ENCODE results near the gene PLEK. TPM values are rescaled to one million over a fixed set of nuclear protein-coding genes. Genes with fewer than 3 reads are reported as not detected.
A peak's percentile ranks its signal among the peaks of the same experiment; 100 is the strongest.

The PLEK gene
- total RNA-seq, 2 donors from 2014 or later = not detected

DNA sequence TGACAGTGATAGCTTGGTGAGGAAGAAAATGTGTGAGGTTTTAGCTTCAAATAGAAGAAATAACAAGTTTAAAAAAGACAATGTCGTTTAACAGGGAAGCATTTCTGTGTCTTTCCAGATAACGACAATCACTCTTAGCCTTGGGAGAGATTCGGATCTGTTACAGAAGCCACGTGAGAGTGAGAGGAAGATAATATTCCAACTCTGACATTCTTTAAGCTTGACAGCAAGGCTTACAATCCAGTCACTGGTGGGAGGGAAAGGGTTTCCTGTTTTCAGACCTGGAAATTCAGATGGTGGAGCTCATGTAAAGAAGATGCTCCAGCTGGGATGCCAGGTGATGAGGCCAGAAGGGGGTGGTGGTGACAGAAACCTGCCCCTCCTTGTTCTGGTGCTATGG is 71.2 kb downstream of the PLEK start:
- no peaks in the 10 kb centered on the region for H3K36me3 ChIP-seq (ENCODE audit: control insufficient read depth, insufficient read depth, low read length)
- no peak overlapping the region for H3K27ac ChIP-seq (ENCODE audit: low read depth, low read length)
- H3K36me3 Mint-ChIP-seq (ENCODE audit: low read depth) = no peaks in the 10 kb centered on the region
- no peak overlapping the region for H3K4me3 Mint-ChIP-seq
- no peaks in the 10 kb centered on the region for H3K9me3 ChIP-seq (ENCODE audit: control insufficient read depth, low read length)
- TF ChIP-seq CTCF (conservative IDR thresholded peaks at IDR 0.05) = no peak
- peaks cover 10% of the 10 kb centered on the region for H3K4me1 Mint-ChIP-seq
- no peak overlapping the region for H3K27ac Mint-ChIP-seq
- no peak overlapping the region for H3K4me3 ChIP-seq (ENCODE audit: low read length)
- peaks cover 4% of the 10 kb centered on the region for H3K27me3 Mint-ChIP-seq (ENCODE audit: insufficient read depth)
- H3K9ac ChIP-seq (ENCODE audit: extremely low read depth, low read length, poor library complexity, severe bottlenecking) = no peak overlapping the region
- H3K4me1 ChIP-seq (ENCODE audit: control insufficient read depth, insufficient read depth, low read length) = peaks cover 4% of the 10 kb centered on the region
- H3K27me3 ChIP-seq (ENCODE audit: control insufficient read depth, insufficient read depth, low read length, poor library complexity, severe bottlenecking) = no peaks in the 10 kb centered on the region
- 68 to 82% methylated on average over 4 of the region's 4 CpGs for WGBS, 2 experiments (ENCODE audit: insufficient coverage in 1 of 2, insufficient read length in 1 of 2)
- DNase-seq = no peak
- no peaks in the 10 kb centered on the region for H3K9me3 Mint-ChIP-seq

DNA sequence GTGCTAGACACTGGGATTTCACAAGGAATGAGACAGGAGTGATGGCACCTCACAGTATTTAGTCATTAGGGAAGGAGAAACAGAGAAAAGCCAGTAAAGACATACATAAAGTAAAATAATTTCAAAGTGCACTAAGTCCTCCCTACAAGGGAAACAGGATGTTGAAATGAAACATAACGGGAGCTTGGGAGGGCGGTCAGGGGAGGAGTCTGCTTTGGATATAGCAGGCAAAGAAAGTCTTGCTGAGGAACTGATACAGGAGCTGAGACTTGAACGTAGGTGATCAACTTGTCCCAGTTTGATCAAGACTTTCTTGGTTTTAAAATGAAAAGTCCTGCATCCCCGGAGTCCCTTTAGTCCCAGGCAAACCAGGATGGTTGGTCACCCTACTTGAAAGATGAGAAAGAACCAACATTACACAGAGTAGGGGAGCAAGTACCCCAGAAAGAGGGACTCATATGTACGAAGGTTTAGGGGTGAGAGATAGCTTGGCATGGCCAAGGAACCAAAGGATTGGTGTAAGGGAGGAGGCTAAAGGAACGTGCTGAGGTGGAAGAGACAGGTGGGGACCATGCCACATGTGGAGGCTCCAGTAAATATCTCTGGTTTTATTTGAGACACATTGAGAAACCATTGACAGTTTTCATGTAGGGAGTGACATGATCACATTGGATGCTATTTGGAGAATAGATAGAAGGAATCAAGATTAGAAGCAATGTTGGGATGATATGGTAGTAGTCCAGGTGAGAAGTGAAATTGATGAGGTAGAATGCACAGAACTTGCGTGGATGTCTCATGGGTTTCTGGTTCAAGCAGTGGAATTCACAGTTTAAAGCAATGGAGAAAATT is 73.6 kb downstream of the PLEK start:
- no peak for TF ChIP-seq CTCF (conservative IDR thresholded peaks at IDR 0.05)
- peaks cover 3% of the 10 kb centered on the region for H3K27me3 Mint-ChIP-seq (ENCODE audit: insufficient read depth)
- Histone ChIP-seq H3K27me3 (ENCODE audit: control insufficient read depth, insufficient read depth, low read length, poor library complexity, severe bottlenecking) (no peaks in the 10 kb centered on the region), H3K9me3 (ENCODE audit: control insufficient read depth, low read length) (no peaks in the 10 kb centered on the region), H3K4me1 (ENCODE audit: control insufficient read depth, insufficient read depth, low read length) (peaks cover 7% of the 10 kb centered on the region), H3K36me3 (ENCODE audit: control insufficient read depth, insufficient read depth, low read length) (no peaks in the 10 kb centered on the region), H3K27ac (ENCODE audit: low read depth, low read length) (no peak overlapping the region), H3K4me3 (ENCODE audit: low read length) (no peak overlapping the region), H3K9ac (ENCODE audit: extremely low read depth, low read length, poor library complexity, severe bottlenecking) (no peak overlapping the region)
- H3K36me3 Mint-ChIP-seq (ENCODE audit: low read depth) = no peaks in the 10 kb centered on the region
- H3K4me1 Mint-ChIP-seq = peaks cover 14% of the 10 kb centered on the region
- DNase-seq = no peak
- no peaks in the 10 kb centered on the region for H3K9me3 Mint-ChIP-seq
- WGBS, 2 experiments (ENCODE audit: insufficient coverage in 1 of 2, insufficient read length in 1 of 2) = 91 to 97% methylated on average over 6 to 7 of the region's 7 CpGs
- no peak overlapping the region for H3K27ac Mint-ChIP-seq
- no peak overlapping the region for H3K4me3 Mint-ChIP-seq

- Histone ChIP-seq H3K9ac (ENCODE audit: extremely low read depth, low read length, poor library complexity, severe bottlenecking) (no peak overlapping the region), H3K36me3 (ENCODE audit: control insufficient read depth, insufficient read depth, low read length) (no peaks in the 10 kb centered on the region), H3K4me1 (ENCODE audit: control insufficient read depth, insufficient read depth, low read length) (peaks cover 7% of the 10 kb centered on the region), H3K27ac (ENCODE audit: low read depth, low read length) (no peak overlapping the region), H3K9me3 (ENCODE audit: control insufficient read depth, low read length) (no peaks in the 10 kb centered on the region), H3K27me3 (ENCODE audit: control insufficient read depth, insufficient read depth, low read length, poor library complexity, severe bottlenecking) (no peaks in the 10 kb centered on the region), H3K4me3 (ENCODE audit: low read length) (no peak overlapping the region)
- no peak overlapping the region for H3K27ac Mint-ChIP-seq
- TF ChIP-seq CTCF (conservative IDR thresholded peaks at IDR 0.05) = peak; percentile 96
- WGBS, 2 experiments (ENCODE audit: insufficient coverage in 1 of 2, insufficient read length in 1 of 2) = 45 to 75% methylated on average over 4 to 6 of the region's 6 CpGs
- peak; percentile 92 for DNase-seq
- H3K36me3 Mint-ChIP-seq (ENCODE audit: low read depth) = no peaks in the 10 kb centered on the region
- peaks cover 5% of the 10 kb centered on the region for H3K27me3 Mint-ChIP-seq (ENCODE audit: insufficient read depth)
- H3K9me3 Mint-ChIP-seq = no peaks in the 10 kb centered on the region
- H3K4me3 Mint-ChIP-seq = no peak overlapping the region
- peaks cover 14% of the 10 kb centered on the region for H3K4me1 Mint-ChIP-seq
Measured at GRCh38 chr2:68441179-68441993, 76.3 kb downstream of the PLEK start.
